Heart left ventricle (tissue), 13 donors: ENCODE measurements around the gene PABPN1L.

Source experiments
- POLR2A ChIP-seq, 2 donors: fragments of 450-650 bp; IDR thresholded peaks; one replicate each; pipeline ENCODE4 v1.6.1; 2017; ENCODE audit warnings: antibody characterized with exemption in 2 of 2, mild to moderate bottlenecking in 2 of 2, moderate library complexity in 2 of 2
- TF ChIP-seq, protein P1 (sequence below), 12 donors: fragments of 200-600 bp; sonication (generic) in 4 of 12; IDR thresholded peaks; one replicate each; pipeline versions ENCODE4 v1.5.0 to v1.8.0; 2018 to 2022; ENCODE audit warnings: antibody characterized with exemption in 12 of 12, mild to moderate bottlenecking in 5 of 12
- donor health status: ischemic (EF 13 %, LVEDD 7.1; RV severe dilation, severe dysfunction).
- donor health status: DM: no; HTN: yes; CAD: no.
- donor health status: DM: no; HTN: no; CAD: no.
- donor health status: ischemic (EF 25% LVEDD 6.9; RV normal size, moderate dysfunction).
- donor health status: ischemic (EF 25% LVEDD 5.7; RV mildly dilated, moderate dysfunction).
- donor health status: ischemic (EF 35%, LVEDD 5.7; RV mildly dilated, moderate dysfunction).
- donor health status: nonischemic (EF 11% LVEDD 7.7; RV severe dilation, severe dysfunction).
- donor health status: DM: yes; HTN: yes; CAD: no.
- donor health status: PGD.
- donor health status: ischemic (EF 29% LVEDD 5.4; RV normal size, mild dysfunction).
- donor health status: nonischemic (EF 23%, LVEDD 6.1; RV moderate dilation, normal function).

DNA sequence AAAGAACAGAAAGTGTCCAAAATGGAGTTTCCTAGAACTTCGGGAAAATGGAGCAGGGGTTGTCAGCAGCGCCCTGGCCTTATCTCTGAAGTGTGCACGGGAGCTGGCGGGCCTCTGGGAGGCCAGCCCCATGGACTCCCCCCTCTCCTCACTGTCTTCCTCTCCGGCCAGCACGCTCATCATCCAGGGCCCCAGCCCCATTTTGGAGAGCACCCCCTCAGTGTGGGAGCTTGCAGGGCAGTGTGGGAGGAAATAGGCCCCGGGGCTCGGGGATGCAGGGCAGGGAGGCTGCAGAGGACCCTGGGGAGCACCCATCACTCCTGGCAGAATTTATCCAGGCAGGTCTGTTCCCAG is 4.9 kb upstream of the PABPN1L start:
- TF ChIP-seq, protein P1, sequence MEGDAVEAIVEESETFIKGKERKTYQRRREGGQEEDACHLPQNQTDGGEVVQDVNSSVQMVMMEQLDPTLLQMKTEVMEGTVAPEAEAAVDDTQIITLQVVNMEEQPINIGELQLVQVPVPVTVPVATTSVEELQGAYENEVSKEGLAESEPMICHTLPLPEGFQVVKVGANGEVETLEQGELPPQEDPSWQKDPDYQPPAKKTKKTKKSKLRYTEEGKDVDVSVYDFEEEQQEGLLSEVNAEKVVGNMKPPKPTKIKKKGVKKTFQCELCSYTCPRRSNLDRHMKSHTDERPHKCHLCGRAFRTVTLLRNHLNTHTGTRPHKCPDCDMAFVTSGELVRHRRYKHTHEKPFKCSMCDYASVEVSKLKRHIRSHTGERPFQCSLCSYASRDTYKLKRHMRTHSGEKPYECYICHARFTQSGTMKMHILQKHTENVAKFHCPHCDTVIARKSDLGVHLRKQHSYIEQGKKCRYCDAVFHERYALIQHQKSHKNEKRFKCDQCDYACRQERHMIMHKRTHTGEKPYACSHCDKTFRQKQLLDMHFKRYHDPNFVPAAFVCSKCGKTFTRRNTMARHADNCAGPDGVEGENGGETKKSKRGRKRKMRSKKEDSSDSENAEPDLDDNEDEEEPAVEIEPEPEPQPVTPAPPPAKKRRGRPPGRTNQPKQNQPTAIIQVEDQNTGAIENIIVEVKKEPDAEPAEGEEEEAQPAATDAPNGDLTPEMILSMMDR (IDR thresholded peaks at IDR 0.05) = no peak
- no peak for TF ChIP-seq POLR2A (IDR thresholded peaks at IDR 0.05)
